ENCODE data around the gene NFATC2.

NFATC2 gene

GRCh38 chr20:51341581-51341980 lies 200.9 kb downstream of the NFATC2 start:
- Histone ChIP-seq H3K27me3 (no peaks in the 10 kb centered on the region), H3K4me1 (peaks cover 0 to 16% (median 2%) of the 10 kb centered on the region in 4 donors), H3K27ac (no peak overlapping the region), H3K36me3 (no peaks in the 10 kb centered on the region), H3K9me3 (no peaks in the 10 kb centered on the region), H3K4me3 (no peak overlapping the region)
- no peak for TF ChIP-seq CTCF (IDR thresholded peaks at IDR 0.05)
- DNase-seq = no peak
- intact Hi-C loops (cut with DNase I; ENCODE audit: low total_unique reads) = no loop called here

- Histone ChIP-seq H3K36me3 (no peaks in the 10 kb centered on the region), H3K9me3 (no peaks in the 10 kb centered on the region), H3K4me3 (no peak overlapping the region), H3K27me3 (no peaks in the 10 kb centered on the region), H3K4me1 (peaks cover 0 to 5% (median 0%) of the 10 kb centered on the region in 4 donors), H3K27ac (no peak overlapping the region)
- DNase-seq = no peak
- intact Hi-C loops (cut with DNase I; ENCODE audit: low total_unique reads) = no loop called here
- TF ChIP-seq CTCF (IDR thresholded peaks at IDR 0.05) = no peak
Observed at GRCh38 chr20:51340451-51340840, 202.1 kb downstream of the NFATC2 start.

GRCh38 chr20:51339721-51340450 lies 202.6 kb downstream of the NFATC2 start:
- H3K4me1 ChIP-seq = no peaks in the 10 kb centered on the region
- no peaks in the 10 kb centered on the region for H3K36me3 ChIP-seq
- intact Hi-C loops (cut with DNase I; ENCODE audit: low total_unique reads) = no loop called here
- H3K27me3 ChIP-seq = no peaks in the 10 kb centered on the region
- no peak for DNase-seq
- H3K9me3 ChIP-seq = no peaks in the 10 kb centered on the region
- H3K4me3 ChIP-seq = no peak overlapping the region
- no peak overlapping the region for H3K27ac ChIP-seq
- TF ChIP-seq CTCF (IDR thresholded peaks at IDR 0.05) = no peak

GRCh38 chr20:51338692-51339440 lies 203.7 kb downstream of the NFATC2 start:
- Histone ChIP-seq H3K9me3 (no peaks in the 10 kb centered on the region), H3K4me1 (no peaks in the 10 kb centered on the region), H3K4me3 (no peak overlapping the region), H3K36me3 (no peaks in the 10 kb centered on the region), H3K27ac (no peak overlapping the region), H3K27me3 (no peaks in the 10 kb centered on the region)
- intact Hi-C loops (cut with DNase I; ENCODE audit: low total_unique reads) = no loop called here
- TF ChIP-seq CTCF (IDR thresholded peaks at IDR 0.05) = no peak
- no peak for DNase-seq

GRCh38 chr20:51337126-51337805 lies 205.3 kb downstream of the NFATC2 start:
- intact Hi-C loops (cut with DNase I; ENCODE audit: low total_unique reads) = no loop called here
- DNase-seq = no peak
- Histone ChIP-seq H3K27me3 (no peaks in the 10 kb centered on the region), H3K27ac (no peak overlapping the region), H3K4me1 (no peaks in the 10 kb centered on the region), H3K9me3 (no peaks in the 10 kb centered on the region), H3K36me3 (no peaks in the 10 kb centered on the region), H3K4me3 (no peak overlapping the region)
- no peak for TF ChIP-seq CTCF (IDR thresholded peaks at IDR 0.05)
